Nephron progenitor cell (in vitro differentiated cells): ENCODE measurements around the gene SNCAIP.

Source experiments
- DNase-seq: peaks from one replicate; pipeline ENCODE4 v3.0.0; 2021
- H3K27ac Mint-ChIP-seq: 2 replicates; pipeline ENCODE4 v1.8.0; 2021; ENCODE audit warnings: mild to moderate bottlenecking, moderate library complexity, mixed read lengths
- H3K27me3 Mint-ChIP-seq: 2 replicates; pipeline ENCODE4 v1.8.0; 2021; ENCODE audit warnings: mild to moderate bottlenecking, low read depth, mixed read lengths; ENCODE audit not compliant: poor library complexity
- H3K36me3 Mint-ChIP-seq: 2 replicates; pipeline ENCODE4 v1.8.0; 2021; ENCODE audit warnings: low read depth, mixed read lengths
- H3K4me1 Mint-ChIP-seq: 2 replicates; pipeline ENCODE4 v1.8.0; 2021; ENCODE audit warnings: mixed read lengths
- H3K4me3 Mint-ChIP-seq: 2 replicates; pipeline ENCODE4 v1.8.0; 2021; ENCODE audit warnings: mild to moderate bottlenecking, moderate library complexity, mixed read lengths
- H3K9me3 Mint-ChIP-seq: 2 replicates; pipeline ENCODE4 v1.8.0; 2021; ENCODE audit warnings: mild to moderate bottlenecking, moderate library complexity, mixed read lengths
- CTCF ChIP-seq: fragments of 200-600 bp; sonication (generic); IDR thresholded peaks from 2 replicates; pipeline ENCODE4 v1.5.0; 2021; ENCODE audit warnings: antibody characterized with exemption

Gene SNCAIP

GRCh38 chr5:122444411-122444810, 132.4 kb downstream of the SNCAIP start:
- H3K4me3 Mint-ChIP-seq = no peak overlapping the region
- H3K9me3 Mint-ChIP-seq = no peaks in the 10 kb centered on the region
- H3K4me1 Mint-ChIP-seq = peaks cover 25% of the 10 kb centered on the region
- peaks cover 8% of the 10 kb centered on the region for H3K36me3 Mint-ChIP-seq
- no peak overlapping the region for H3K27ac Mint-ChIP-seq
- no peak for DNase-seq
- TF ChIP-seq CTCF = no peak
- peaks cover 10% of the 10 kb centered on the region for H3K27me3 Mint-ChIP-seq

- no peak overlapping the region for H3K4me3 Mint-ChIP-seq
- DNase-seq = no peak
- H3K27me3 Mint-ChIP-seq = peaks cover 10% of the 10 kb centered on the region
- peaks cover 8% of the 10 kb centered on the region for H3K36me3 Mint-ChIP-seq
- no peak for TF ChIP-seq CTCF
- no peak overlapping the region for H3K27ac Mint-ChIP-seq
- no peaks in the 10 kb centered on the region for H3K9me3 Mint-ChIP-seq
- H3K4me1 Mint-ChIP-seq = peaks cover 25% of the 10 kb centered on the region
These were observed 133.0 kb downstream of the SNCAIP start for GRCh38 chr5:122445070-122445469.

DNA sequence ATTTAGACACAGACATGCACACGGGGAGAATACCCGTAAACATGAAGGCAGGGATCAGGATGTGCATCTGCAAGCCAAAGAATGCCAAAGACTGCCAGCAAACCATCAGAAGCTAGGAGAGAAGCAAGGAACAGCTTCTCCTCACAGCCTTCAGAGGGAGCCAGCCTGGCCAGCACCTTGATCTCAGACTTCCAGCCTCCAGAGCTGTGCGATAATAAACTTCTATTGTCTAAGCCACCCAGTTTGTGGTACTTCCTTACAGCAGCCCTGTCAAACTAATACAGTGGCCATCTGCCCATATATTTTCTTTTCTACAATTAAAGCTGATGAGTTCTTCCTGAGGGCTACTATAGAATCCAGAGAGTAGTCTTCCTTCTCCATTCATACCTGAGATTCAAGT, 135.0 kb downstream of the SNCAIP start:
- Mint-ChIP-seq H3K27ac (no peak overlapping the region), H3K36me3 (peaks cover 13% of the 10 kb centered on the region), H3K9me3 (no peaks in the 10 kb centered on the region), H3K27me3 (peaks cover 10% of the 10 kb centered on the region), H3K4me3 (no peak overlapping the region), H3K4me1 (peaks cover 19% of the 10 kb centered on the region)
- DNase-seq = no peak
- no peak for TF ChIP-seq CTCF

DNA sequence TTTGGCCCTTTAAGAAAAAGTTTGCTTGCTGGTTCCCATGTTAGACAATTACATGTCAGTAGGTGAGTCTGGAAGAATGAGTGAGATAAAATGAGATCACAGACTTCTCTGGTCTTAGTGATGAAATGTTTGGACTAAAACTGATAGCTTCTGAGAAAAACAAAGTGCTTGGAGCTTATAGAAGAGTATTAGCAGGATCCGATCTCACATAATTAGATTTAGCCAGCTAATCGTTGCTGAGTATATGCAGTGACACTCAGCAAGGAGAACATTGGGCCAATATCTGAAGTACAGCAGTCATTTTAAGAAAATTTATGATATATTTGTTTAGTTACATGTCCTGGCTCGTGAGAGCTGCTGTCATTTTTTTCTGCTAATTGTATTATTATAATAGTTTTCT, 135.8 kb downstream of the SNCAIP start:
- Mint-ChIP-seq H3K4me1 (peaks cover 11% of the 10 kb centered on the region), H3K36me3 (peaks cover 16% of the 10 kb centered on the region), H3K4me3 (no peak overlapping the region), H3K9me3 (no peaks in the 10 kb centered on the region), H3K27ac (no peak overlapping the region), H3K27me3 (peaks cover 10% of the 10 kb centered on the region)
- no peak for DNase-seq
- TF ChIP-seq CTCF = no peak

DNA sequence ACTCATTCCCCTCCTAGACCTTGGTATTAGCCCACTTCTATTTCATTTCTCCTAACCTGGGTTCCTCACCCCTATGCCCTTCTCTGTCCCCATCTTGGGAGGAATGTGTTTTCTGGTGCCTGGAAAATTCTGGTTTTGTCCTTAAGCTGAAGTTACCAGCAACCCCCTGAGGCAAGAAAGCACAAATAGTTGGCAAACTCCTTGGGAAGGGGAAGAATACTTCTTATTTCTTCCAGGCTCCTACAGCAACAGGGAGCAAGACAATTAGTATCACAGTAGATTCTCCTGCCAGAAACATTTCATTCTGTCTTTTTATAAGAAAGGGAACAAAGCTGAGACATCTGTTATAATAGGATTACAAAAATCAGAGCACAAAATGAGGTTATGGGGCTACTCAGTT, 142.5 kb downstream of the SNCAIP start:
- Mint-ChIP-seq H3K9me3 (no peaks in the 10 kb centered on the region), H3K4me1 (no peaks in the 10 kb centered on the region), H3K36me3 (peaks cover 9% of the 10 kb centered on the region), H3K27ac (no peak overlapping the region), H3K4me3 (no peak overlapping the region), H3K27me3 (no peaks in the 10 kb centered on the region)
- no peak for DNase-seq
- no peak for TF ChIP-seq CTCF

GRCh38 chr5:122455939-122456338, 143.9 kb downstream of the SNCAIP start:
- DNase-seq = no peak
- H3K27me3 Mint-ChIP-seq = no peaks in the 10 kb centered on the region
- peaks cover 8% of the 10 kb centered on the region for H3K36me3 Mint-ChIP-seq
- H3K4me1 Mint-ChIP-seq = no peaks in the 10 kb centered on the region
- no peak overlapping the region for H3K27ac Mint-ChIP-seq
- no peak overlapping the region for H3K4me3 Mint-ChIP-seq
- H3K9me3 Mint-ChIP-seq = no peaks in the 10 kb centered on the region
- TF ChIP-seq CTCF = no peak
